A172 (cell line): ENCODE results near the gene FLACC1. TPM values are rescaled to one million over a fixed set of nuclear protein-coding genes. Genes with fewer than 3 reads are reported as not detected.
"Not testable (repeated sequence)": the region's sequence is repeated elsewhere in the genome, so short reads cannot be mapped to it uniquely, and the experiment has no call there.

Source experiments
- DNase-seq: peaks from one replicate; pipeline ENCODE4 v3.0.0-alpha.2; 2015; ENCODE audit warnings: low spot score
- total RNA-seq: library from RNA; depleted of rRNA; stranded (reverse); fragments of >200 nt; shearing (Covaris generic); gene quantifications from 2 replicates; pipeline ENCODE4 v1.2.3, GENCODE V29; 2014

FLACC1 gene
- total RNA-seq, 1 experiment from 2014 or later = not detected

DNA sequence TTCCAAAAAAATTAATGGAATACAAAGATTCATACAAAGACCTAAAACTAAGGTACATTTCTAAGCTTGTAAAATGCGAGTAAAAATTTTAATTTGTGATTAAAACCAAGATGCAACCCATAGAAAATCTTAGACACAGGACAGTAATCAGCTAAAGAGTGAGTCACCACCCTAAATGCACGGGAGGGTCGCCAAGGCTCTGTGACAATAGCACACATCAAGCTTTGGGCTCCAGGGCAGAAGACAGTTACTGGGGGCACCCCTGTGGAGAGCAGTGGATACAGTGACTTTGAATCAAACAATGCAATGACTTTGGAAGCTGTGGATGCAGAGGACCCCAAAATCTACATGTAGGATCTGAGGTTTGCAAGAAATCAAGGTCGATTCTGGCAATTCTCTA lies 7.5 kb downstream of the FLACC1 start:
- DNase-seq = no peak

DNA sequence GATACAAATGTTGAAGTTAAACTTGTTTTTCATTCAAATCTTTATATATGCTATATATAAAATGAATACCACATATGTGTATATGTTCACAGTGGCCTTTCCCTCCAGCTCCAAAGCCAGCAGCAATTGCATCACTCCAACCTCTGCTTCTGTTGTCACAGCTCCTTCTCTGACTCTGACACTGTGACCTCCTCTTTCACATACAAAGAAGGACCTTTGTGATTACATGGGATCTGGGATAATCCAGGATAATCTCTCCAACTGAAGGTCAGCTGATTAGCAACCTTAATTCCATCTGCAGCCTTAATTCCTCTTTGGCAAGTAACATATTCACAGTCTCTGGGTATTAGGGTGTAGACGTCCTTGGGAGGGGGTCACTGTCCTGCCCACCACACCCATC lies 8.4 kb downstream of the FLACC1 start:
- DNase-seq = no peak

DNA sequence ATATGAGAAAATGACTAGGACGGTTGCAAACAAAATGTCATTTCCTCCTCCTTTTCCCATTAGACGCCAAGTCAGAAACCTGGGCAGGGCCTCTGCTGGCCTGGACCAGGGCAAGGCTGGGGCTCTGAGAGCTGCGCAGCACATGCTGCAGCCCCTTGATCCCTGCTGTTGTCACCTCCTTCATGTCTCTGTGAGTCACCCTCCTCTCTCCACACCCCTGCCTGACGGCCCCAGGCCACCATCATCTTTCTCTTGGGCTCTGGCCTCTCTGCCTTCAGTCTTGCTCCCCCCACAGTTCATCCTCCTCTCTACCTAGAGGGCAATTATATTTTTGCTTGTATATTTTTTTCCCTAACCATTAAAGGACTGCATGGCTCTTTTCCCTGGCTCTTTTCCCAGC lies 10.0 kb downstream of the FLACC1 start:
- no peak for DNase-seq

DNA sequence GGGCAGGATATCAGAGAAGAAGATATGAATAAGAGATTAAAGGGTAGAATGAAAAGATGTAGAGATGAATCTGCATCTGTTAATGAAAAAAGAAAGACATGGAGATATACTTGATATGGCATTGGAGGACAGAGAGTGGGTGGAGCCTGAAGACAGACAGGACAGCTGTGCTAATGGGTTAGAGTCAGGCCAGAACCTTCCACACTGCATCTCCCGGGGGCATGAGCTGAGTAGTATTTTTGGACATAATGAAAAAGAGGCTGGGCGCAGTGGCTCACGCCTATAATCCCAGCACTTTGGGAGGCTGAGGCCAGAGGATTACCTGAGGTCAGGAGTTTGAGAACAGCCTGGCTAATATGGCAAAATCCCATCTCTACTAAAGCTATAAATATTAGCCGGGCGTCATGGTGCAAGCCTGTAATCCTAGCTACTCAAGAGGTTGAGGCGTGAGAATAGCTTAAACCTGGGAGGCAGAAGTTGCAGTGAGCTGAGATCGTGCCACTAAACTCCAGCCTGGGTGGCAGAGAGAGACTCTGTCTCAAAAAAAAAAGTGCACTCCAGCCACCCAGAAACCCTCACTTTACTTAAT lies 11.4 kb downstream of the FLACC1 start:
- DNase-seq = no peak

DNA sequence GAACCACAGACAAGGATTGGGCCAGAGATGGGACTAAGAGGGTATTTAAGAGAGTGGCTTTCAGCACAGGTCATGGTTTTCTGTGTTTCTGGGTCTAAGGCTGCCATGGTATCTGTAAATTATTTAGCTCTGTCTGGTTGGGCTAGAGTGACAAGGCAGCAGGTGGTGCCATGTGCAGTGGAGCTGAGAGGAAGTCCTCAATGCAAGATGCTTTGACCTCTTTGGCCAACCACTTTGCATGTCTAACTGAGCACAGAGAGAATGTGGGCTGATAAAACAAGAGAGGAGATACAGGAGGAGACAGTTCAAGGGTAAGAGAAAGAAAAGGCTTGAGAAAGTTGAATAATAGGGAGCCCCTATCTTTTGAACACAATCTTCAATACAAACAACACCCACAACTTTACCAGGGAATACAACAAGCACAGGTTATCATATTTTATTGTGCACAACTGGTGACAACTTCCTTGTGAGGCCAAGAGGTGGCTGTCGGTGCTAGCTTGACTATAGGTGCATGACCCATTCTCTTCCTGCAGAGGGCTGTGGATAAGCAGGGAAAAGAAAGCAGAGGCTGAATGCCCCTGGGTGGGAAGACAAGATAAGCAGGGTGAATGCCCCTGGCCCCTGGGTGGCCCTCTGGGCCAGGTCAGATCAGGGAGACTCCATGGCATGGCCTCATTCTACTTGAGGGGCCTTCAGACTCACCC lies 12.3 kb downstream of the FLACC1 start:
- DNase-seq = no peak

DNA sequence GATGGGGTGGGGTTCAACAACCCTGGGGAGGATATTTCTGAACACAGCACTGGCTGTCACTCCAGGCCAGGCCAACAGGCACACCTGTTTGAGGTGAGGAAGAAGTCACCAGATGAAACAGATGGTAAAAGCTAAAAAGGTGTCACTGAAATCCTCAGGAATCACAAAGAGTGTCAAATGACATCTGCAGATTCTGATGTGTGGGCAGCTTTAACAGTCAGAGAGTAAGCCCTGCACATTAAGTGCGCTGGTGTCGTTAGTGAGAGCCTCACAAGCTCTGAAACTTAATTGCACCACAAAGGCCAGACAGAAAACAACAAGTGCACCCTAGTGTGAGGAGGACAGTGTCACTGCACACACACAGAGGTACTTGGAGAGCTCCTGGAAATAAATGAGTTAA lies 13.6 kb downstream of the FLACC1 start:
- DNase-seq = no peak

DNA sequence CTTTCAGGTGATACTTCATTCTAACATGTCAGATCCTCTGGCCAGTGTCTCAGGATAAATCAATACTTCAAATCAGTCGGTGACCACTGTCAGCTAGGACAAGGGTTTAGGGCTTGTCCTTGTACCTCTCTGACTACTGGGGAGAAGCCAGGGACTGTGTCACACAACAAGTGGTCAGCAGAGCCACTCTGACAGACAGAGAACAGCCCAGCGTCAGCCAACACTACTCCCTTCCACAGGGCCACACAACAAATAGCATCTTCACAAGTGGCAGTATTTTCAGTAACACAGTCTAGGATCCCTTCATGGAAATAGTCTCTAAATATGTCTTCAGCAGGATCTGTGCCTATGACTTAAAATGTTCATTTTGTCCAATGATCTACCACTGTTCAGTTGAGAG lies 14.2 kb downstream of the FLACC1 start:
- no peak for DNase-seq

DNA sequence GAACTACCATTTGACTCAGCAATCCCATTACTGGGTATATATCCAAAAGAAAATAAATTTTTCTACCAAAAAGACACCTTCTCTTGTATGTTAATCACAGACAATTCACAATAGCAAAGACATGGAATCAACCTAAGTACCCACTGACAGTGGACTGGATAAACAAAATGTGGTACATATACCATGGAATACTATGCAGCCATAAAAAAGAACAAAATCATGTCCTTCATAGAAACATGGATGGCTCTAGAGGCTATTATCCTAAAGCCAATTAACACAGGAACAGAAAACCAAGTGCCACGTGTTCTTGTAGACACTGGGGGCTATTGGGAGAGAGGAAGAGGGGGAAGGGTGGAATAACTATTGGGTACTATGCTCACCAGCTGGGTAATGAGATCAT lies 27.7 kb downstream of the FLACC1 start:
- DNase-seq = no peak

DNA sequence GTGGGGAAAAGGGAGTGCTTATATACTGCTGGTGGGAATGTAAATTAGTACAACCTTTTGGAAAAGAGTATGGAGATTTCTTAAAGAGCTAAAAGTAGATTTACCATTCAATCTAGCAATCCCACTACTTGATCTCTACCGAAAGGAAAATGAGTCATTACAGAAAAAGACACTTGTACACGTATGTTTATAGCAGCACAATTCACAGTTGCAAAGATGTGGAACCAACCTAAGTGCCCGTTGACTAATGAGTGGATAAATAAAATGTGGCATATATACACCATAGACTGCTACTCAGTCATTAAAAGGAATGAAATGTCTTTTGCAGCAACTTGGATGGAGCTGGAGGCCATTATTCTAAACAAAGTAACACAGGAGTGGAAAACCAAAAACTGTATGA lies 29.5 kb downstream of the FLACC1 start:
- no peak for DNase-seq

DNA sequence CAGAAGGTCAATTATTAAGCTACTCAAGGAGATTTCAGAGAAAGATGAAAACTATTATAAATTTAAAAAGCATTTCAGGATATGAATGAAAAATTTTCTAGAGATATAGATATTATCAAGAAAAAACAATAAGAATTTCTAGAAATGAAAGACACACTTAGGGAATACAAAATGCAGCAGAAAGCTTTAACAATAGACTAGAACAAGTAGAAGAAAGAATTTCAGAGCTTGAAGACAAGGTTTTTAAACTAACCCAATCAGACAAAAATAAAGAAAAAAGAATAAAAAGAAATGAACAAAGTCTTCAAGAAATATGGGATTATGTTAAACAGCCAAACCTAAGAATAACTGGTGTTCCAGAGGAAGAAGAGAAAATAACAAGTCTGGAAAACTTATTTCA lies 34.4 kb downstream of the FLACC1 start:
- no peak for DNase-seq

DNA sequence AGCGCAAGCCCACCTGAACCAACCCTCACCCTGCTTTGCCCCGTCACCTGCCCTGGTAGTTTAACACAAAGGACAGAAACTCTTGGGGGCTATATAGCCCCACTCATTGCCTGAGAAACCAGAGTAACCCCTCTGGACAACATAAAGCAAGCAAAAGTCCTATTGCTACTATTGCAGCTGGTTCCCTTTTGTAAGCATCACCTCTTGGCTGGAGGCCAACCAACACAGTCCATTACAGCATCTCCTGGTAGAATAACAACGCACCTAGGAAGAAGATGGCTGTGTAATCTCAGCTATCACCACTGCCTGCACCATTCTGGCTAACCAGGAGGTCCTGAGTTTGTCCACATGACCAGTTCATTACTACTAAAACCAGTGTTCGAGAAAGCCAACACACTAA lies 36.4 kb downstream of the FLACC1 start:
- no peak for DNase-seq

DNA sequence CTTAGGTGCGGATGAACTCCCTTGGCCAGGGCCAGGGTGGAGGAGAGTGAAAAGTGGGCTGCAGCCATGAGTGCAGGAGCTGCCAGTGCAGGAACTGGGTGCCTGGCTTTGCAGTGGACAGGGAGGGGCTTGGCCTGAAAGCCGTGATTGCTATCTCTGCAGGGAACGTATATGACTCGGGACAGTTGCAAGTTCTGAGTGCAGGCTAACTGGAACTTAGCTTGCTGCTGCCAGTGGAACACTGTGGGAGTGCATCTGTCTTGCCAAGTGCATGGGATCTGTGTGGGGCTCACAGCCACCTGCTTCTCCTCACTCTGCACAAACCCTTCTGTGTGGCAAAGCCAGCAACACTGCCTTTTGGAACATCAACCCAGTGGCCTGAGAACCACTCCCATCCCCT lies 36.9 kb downstream of the FLACC1 start:
- no peak for DNase-seq

DNA sequence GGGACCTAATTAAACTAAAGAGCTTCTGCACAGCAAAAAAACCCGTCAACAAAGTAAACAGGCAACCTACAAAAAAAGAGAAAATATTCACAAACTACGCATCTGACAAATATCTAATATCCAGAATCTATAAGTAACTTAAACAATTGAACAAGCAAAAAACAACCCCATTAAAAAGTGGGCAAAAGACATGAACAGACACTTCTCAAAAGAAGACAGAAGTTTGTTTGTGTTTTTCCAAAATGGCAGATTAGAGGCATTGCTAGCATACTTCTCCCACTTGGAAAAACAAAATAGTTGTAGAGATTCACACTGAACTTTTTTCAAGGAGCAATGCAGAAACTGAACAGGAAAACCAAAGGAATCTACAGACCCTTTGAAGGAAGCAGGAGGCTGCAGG lies 37.6 kb downstream of the FLACC1 start:
- no peak for DNase-seq

DNA sequence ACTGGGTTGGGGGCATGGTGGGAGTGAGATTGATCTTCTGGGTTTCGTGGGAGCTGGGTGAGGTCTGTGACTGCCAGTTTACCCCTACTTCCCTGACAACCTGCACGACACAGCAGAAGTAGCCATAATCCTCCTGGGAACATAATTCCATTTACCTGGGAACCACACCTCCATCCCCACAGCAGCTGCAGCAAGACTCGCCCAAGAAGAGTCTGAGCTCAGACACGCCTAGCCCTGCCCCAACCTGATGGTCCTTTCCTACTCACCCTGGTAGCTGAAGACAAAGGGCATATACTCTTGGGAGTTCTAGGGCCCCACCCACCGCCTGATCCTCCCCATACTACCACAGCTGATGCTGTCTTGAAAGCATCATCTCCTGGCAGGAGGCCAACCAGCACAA lies 43.8 kb downstream of the FLACC1 start:
- no peak for DNase-seq

DNA sequence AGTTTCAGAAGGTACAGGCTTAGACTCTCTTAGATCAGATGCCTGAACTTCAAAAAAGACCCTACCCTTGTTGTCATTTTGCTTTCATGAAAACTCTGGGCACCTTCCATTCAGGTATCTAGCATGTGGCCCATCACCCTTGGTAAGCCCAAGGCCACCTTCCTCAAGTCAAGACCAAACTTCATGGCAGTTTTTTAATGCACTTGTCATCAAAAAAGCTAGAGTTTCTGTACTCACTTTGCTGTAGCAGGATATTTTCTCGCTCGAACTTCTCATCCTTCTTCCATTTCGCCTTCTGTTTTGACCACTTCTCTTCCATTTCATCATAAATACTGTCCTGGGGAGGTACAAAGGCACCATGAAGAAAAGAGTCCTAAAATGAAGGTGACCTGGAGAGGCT lies 48.2 kb downstream of the FLACC1 start:
- DNase-seq = no peak

DNA sequence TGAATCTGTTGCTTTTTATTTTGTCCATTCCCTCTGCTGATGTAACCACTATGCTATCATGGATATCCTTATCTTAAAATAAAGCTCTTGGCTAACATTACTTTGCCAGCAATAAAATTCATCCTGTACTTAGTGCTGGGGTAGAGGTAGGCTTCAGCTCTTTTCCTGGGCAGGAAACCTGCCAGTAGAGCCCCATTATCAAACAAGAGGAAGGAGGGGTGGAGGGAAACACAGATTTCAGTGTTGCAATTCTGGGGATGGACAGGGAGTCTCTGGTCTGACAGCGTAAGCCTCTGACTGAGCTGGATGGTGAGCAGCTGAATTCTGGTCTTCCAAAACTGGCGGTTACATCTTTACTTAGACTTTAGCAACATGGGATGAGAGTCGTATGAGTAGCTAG lies 49.3 kb downstream of the FLACC1 start:
- DNase-seq = no peak

DNA sequence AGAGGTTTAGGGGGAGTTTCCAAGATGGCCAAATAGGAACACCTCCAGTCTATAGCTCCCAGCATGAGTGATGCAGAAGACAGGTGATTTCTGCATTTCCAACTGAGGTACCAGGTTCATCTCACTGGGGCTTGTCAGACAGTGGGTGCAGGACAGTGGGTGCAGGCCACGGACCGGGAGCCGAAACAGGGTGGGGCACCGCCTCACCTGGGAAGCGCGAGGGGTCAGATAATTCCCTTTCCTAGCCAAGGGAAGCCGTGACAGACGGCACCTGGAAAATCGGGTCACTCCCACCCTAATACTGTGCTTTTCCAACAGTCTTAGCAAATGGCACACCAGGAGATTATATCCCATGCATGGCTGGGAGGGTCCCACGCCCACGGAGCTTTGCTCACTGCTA lies 57.2 kb downstream of the FLACC1 start:
- DNase-seq = not testable (repeated sequence)

DNA sequence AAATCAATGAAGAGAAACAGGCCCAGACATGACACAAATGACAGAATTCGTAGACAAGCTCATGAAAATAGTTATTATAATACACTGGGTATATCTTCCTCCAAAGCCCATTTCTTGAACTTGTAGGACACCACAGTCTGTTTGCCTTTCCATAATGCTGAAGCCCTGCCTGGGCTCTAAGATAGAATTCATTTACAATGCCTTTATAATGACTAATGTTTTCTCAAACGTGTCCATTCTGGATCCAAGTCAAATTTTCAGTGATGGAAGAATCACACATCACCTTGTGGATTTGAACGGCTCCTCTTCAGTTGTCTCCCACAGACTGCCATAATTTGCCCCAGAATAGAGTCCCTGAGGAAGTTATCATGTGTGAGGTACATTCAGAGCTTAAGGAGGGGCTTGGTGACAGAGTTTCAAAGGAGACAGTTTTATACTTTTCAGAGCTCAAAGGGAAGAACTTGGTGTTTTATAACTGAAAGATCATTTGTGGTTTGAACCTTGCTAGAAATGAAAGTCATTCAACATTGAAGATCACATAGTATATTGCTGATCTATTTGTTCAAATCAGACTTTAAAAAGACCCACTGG lies 58.6 kb downstream of the FLACC1 start:
- no peak for DNase-seq

DNA sequence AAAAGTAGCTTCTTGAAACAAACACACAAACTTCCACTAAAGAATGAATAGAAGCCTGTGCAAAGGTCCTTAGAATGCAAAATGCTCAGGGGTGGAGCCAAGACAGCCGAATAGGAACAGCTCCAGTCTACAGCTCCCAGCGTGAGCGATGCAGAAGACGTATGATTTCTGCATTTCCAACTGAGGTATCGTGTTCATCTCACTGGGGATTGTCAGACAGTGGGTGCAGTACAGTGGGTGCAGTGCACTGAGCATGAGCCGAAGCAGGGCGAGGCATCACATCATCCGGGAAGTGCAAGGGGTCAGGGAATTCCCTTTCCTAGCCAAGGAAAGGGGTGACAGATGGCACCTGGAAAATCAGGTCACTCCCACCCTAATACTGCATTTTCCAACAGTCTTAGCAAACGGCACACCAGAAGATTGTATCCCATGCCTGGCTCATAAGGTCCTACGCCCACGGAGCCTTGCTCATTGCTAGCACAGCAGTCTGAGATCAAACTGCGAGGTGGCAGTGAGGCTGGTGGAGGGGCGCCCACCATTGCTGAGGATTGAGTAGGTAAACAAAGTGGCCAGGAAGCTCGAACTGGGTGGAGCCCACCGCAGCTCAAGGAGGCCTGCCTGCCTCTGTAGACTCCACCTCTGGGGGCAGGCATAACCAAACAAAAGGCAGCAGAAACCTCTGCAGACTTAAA lies 66.5 kb downstream of the FLACC1 start:
- not testable (repeated sequence) for DNase-seq

DNA sequence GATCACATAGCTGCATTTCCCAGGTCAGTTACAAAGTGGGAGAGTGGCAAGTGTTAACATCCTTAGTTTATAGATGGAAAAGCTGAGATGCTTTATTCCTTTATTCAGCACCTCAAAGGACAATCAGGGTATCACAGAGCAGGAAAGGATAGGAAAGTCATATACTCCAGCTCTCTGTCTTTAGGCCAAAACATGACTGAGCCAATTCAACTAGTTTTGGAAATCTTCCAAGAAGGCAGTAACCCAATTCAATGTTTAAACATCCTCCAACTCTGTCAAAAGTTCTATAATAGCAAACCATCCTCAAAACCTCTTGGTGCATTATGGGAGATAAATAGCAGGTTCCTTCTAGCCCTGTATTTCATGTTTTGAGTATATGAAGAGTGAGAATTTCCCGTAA lies 71.6 kb downstream of the FLACC1 start:
- no peak for DNase-seq

DNA sequence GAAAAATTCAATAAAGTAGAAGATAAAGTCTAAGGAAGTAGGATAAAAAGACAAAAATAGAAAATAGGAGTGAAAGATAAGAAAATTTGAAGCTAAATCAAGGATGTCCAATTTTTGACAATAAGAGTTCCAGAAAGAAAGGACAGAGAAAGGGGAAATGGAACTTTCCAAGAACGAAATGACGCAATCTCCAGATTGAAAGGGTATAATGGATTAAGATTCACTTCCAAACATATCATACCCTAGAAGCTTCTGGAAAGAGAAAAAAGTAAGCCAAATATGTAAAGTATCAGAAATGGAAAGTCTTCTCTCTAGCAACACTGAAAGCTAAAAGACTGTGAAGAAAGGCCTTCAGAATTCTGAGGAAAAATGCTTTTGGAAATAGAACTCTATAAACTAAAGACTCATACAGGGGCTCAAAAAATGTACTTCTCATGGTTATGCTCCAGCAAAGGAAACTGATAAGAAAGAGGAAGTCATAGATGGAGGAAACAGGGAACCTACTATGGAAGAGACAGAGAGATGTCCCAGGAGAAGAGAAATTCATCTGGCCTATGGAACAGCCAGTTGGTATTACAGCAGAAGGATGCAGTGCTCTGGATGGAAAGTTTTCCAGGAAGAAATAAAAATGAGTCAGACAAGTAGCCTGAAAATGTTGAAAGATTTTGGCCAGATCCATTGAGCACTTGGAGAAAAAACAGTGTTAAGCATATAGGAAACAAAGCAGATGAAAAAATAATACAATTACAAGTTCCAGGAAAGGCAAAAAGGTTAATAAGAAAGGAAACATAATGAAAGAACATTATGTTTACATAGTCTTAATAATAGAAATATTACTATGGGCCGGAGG lies 76.7 kb downstream of the FLACC1 start:
- DNase-seq = no peak

DNA sequence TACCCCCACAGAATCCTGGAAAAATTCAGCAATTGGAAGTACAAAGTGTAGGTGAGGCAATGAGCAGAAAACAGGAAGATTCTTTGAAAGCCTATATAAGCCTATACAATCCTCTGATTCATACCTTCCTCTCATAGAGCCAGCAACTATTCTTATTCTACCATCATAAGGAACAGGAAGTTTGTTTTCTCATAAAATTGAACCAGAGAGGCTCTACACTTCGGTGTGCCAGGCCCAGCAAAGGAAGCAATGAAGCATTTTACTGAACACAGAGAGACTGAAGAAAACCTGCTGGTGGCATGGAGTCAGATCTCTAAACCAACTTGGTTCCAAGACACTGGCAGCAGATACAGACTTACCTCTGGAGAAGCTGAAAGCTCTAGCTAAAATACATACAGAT lies 78.1 kb downstream of the FLACC1 start:
- DNase-seq = no peak
